Hematopoietic multipotent progenitor cell treated with erythropoietin and hydrocortisone succinate and interleukin-3 and kit ligand, for 4 days (in vitro differentiated cells): ENCODE measurements around the gene MAP3K12.

Experiments
- DNase-seq: peaks from one replicate; pipeline ENCODE4 v3.0.0-alpha.2; 2015

The MAP3K12 gene

GRCh38 chr12:53506881-53507602, 7.8 kb upstream of the MAP3K12 start, which contains the start of gene NPFF:
TSS of gene NPFF (minus strand) at chr12:53507484. CDS start at chr12:53507474, 10 bp downstream.
- DNase-seq: no peak

GRCh38 chr12:53506450-53506785, 7.2 kb upstream of the MAP3K12 start:
- no peak for DNase-seq

GRCh38 chr12:53505555-53506449, 6.5 kb upstream of the MAP3K12 start:
- no peak for DNase-seq

- DNase-seq: no peak
Measured at GRCh38 chr12:53505086-53505485, 5.8 kb upstream of the MAP3K12 start.

- no peak for DNase-seq
Measured at GRCh38 chr12:53504004-53504920, 5.0 kb upstream of the MAP3K12 start.

GRCh38 chr12:53502983-53503728, 3.9 kb upstream of the MAP3K12 start:
- no peak for DNase-seq

- no peak for DNase-seq
Measured at GRCh38 chr12:53502331-53502730, 3.1 kb upstream of the MAP3K12 start.

GRCh38 chr12:53501615-53502181, 2.4 kb upstream of the MAP3K12 start:
- DNase-seq: no peak

GRCh38 chr12:53500776-53501614, 1.7 kb upstream of the MAP3K12 start, which contains the start of gene TARBP2:
TSS of gene TARBP2 (plus strand) at chr12:53501283. CDS start at chr12:53501409, 126 bp downstream.
- peak; percentile 100 for DNase-seq

GRCh38 chr12:53500142-53500775, 1.0 kb upstream of the MAP3K12 start:
- DNase-seq: peak; percentile 86

- DNase-seq: no peak
Measured at GRCh38 chr12:53498235-53498630, 1.0 kb downstream of the MAP3K12 start.

- DNase-seq: no peak
Measured at GRCh38 chr12:53497461-53497860, 1.8 kb downstream of the MAP3K12 start.

GRCh38 chr12:53496752-53497032, 2.6 kb downstream of the MAP3K12 start:
- DNase-seq: no peak

- DNase-seq: peak; percentile 60
Measured at GRCh38 chr12:53495903-53496751, 3.1 kb downstream of the MAP3K12 start.

- DNase-seq: no peak
Measured at GRCh38 chr12:53493610-53494391, 5.5 kb downstream of the MAP3K12 start.

GRCh38 chr12:53492830-53493609, 6.2 kb downstream of the MAP3K12 start:
- peak; percentile 94 for DNase-seq

GRCh38 chr12:53492188-53492587, 7.1 kb downstream of the MAP3K12 start:
- DNase-seq: no peak
